Glomerular endothelial cell (primary cell): Measurements from ENCODE around the gene GRAMD2A. TPM values are rescaled to one million over a fixed set of nuclear protein-coding genes. Genes with fewer than 3 reads are reported as not detected.

Experiments used
- DNase-seq: peaks from one replicate; pipeline ENCODE4 v3.0.0-alpha.2; 2011; ENCODE audit warnings: low read depth, low spot score; ENCODE audit errors: extremely low read depth
- total RNA-seq: library from RNA; depleted of rRNA; stranded (reverse); fragments of >200 nt; gene quantifications from 2 replicates; pipeline ENCODE4 v1.2.3, GENCODE V29; 2015

GRAMD2A gene
- total RNA-seq, 1 donor from 2014 or later, result not detected

GRCh38 chr15:72220687-72221086 lies 23.1 kb upstream of the GRAMD2A start:
- no peak for DNase-seq

DNA sequence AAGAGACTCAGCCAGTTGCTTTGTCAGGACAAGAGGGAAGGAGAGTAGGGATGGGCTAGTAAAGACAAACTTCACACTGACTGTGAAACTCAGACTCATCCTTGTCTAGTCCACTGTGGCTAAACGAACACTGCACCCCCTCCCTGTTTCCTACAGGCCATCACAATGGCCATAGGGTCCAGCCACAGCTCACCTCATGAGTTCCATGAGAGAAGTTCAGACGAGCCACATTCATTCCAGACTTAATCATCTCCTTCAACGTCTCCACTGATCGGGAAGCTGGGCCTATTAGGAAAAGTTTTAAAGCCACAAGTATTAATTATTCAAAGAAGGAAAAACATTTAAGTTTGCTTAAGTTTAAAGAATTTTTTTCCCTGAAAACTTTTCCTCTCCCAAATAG lies 19.6 kb upstream of the GRAMD2A start:
- DNase-seq, result no peak

- no peak for DNase-seq
Observed at GRCh38 chr15:72216079-72216478, 18.5 kb upstream of the GRAMD2A start.

GRCh38 chr15:72207558-72208085 lies 10.0 kb upstream of the GRAMD2A start:
- DNase-seq, result no peak

GRCh38 chr15:72206677-72207000 lies 9.1 kb upstream of the GRAMD2A start:
- DNase-seq, result no peak

DNA sequence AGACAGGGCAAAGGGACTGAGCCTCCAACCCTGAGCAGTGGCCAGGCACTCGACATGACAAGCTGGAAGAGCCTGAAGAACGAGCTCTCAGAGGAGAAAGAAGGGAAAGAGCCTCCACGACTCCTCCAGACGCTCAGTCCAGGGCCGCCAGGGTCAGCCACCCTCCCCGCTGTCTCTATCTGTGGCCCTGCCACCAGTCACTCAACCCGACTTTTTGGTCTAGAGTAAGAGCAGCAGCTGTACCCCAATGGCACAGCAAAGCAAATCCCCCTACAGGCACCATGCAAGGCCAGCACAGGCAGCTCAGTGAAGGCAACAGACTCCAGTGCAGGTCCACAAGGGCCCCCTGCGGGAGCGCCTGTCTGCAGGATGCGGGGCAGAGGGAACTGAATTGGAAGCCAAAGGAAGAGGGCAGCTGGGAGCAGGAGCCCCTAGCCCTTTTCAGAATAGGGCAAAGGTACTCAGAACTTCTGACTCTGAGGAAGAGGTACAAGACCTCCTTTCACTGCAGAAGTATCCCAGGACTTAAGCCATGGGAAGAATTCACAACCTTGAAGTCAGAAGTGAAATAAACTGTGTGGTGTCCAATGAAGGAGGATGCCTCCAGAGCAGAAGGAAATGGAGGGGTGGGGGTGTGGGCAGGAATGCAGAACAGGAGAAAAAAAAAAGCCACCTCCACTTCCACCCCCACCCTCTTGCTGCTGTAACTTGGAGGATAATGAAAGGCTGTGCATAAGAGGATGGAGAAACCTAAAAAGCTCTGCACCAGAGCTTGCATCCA lies 8.5 kb upstream of the GRAMD2A start:
- DNase-seq, result no peak

DNA sequence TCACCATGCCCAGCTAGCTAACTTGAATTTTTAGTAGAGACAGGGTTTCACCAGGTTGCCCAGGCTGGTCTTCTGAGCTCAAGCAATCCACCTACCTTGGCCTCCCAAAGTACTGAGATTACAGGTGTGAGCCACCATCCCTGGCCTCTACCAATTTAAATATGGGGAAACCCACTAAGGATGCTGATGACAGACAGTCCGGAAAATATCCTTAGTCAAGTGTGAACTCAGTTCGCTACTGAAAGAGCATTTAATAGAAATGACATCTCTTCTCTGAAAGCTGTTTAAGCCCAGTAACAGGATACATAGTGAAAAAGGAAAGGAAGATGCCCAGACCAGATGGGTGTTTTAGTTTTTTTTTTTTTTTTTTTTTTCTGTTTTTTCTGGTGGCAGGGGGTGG lies 7.7 kb upstream of the GRAMD2A start:
- no peak for DNase-seq

DNA sequence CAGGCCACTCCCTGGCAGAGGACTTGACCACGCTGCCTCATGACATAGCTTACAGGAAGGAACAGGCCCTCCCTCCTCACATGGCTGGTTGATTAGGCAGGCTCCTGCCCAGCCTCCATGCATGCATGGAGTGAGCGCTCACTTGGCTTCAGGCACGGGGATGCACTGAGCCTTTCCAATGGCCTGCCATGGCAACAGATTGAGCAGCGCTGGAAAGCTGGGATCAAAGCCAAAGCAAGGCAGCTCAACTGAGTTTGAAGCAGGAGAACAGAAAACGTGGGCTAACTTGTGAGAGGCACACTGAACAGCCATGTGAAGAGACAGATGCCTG lies 5.9 kb upstream of the GRAMD2A start:
- DNase-seq, result peak; percentile 52

- no peak for DNase-seq
Observed at GRCh38 chr15:72202801-72203506, 5.4 kb upstream of the GRAMD2A start.

DNA sequence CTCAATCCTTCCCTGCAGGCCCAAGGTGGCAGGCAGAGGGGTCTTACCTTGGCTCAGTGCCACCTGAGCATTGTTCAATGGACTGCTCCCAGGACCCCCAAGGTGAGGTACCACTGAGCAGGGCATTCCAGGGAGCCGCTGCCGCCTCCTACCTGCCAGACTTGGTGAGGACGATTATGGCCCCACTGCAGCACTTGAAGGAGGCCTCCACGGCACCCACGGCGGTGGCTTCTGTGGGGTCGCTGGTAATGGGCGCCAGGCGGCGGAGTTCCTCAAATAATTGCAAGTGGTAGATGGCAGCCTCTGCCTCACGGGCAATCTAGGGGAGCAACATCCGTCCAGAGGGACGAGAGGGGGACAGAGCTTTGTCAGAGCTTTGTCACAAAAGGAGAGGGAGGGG lies 4.7 kb upstream of the GRAMD2A start:
- DNase-seq, result no peak

GRCh38 chr15:72201391-72201921 lies 3.9 kb upstream of the GRAMD2A start:
- DNase-seq, result no peak

GRCh38 chr15:72200395-72201237 lies 3.0 kb upstream of the GRAMD2A start:
- no peak for DNase-seq

GRCh38 chr15:72199721-72200212 lies 2.2 kb upstream of the GRAMD2A start:
- DNase-seq, result peak; percentile 29

DNA sequence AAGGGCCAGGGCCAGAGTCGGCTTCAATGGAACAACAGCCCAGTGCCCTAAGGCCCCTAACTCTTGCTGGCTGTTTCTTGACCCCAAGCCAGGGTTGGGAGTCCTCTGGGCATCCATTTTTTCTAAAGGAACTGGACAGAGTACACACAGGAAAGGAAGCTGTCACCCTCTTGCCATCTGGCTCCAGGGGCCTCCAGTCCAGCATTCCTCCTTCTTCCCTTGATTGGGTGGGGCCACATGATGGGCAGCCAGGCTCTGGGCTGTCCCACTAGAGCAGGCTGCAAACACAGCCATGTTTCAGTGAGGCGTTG lies 1.6 kb upstream of the GRAMD2A start:
- DNase-seq, result no peak

DNA sequence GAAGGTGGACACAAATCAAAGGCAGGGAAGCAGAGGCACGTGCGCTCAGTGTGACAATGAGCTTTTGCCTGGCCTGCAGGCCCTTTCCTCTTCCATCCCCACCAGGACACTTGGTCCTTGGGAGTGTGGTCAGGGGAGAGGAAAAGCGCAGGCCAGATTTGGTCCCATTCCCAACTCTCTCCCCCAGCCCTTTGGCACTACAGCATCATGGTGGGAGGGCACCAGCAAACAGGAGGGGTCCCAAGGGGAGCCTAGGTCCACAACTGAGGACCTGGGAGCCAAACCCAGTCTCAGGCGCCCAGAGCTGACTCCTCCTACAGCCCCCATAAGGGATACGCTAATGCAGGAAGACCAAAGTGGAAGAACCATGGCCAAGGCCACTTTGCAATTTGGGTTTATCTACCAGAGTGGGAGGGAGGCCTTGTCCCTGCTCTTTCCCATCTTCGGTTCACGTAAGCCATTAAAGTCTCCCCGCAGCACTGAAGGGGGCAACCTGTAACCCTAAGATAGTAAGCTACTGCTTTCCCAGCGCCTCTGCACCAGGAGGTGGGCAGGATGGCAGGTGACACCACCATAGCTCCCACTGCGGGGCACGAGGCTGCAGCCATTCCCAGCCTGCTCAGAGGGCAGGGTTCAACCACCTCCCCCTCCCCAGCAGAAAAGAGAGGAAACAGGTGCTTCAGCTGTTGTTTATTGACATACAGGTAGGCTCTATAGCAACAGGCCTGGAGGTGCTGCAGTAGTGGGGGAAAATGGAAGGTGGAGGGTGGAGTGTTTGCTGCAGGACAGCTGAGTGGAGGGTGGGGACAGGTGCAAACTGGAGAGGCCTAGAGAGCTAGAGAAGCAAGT lies 993 bp upstream of the GRAMD2A start:
- DNase-seq, result no peak

DNA sequence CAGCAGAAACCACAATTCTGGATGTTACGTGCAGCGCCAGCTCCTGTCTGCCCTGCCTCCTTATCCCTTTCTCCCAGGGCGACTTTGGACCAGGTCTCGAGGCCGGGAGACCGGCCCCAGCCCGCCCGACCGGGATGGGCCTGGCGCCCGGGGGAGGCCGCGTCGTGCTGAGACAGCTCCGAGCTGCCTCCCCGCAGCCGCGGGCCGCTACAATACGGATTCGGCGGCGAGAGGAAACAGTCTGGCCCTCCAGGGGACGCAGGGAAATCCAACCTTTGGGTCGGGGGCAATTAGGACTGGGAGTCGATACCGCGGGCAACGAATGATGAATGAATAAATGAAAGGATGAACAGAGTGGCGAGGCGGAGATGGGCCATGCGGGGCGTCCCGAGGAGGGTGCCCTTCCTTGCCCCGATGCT lies 537 bp downstream of the GRAMD2A start:
- no peak for DNase-seq

DNA sequence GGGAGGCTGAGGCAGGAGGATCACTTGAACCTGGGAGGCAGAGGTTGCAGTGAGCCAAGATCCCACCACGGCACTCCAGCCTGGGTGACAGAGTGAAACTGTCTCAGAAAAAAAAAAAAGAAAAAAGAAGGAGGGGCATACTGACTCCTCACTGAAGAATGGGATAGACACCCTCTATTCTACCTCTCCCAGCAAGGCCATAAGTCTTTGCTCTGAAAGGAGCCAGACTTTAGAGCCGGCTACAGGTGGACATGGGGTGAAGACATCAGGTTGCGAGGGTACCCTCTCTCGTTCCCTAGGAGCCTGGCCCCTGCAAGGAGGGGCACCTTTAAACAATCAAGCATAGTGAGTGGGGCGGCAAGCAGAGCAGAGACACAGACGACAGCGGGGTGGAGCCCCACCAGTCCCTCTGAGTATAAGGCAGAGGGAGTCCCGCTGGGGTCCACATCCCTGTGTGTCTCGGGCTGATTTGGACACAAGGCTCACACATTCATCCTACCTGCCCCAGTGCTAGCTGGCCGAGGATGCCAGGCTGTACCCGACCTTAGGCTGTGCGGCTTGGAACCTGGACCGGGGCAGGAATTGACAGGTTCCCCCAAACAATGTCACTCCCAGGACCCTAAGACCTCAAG lies 1.1 kb downstream of the GRAMD2A start:
- no peak for DNase-seq

DNA sequence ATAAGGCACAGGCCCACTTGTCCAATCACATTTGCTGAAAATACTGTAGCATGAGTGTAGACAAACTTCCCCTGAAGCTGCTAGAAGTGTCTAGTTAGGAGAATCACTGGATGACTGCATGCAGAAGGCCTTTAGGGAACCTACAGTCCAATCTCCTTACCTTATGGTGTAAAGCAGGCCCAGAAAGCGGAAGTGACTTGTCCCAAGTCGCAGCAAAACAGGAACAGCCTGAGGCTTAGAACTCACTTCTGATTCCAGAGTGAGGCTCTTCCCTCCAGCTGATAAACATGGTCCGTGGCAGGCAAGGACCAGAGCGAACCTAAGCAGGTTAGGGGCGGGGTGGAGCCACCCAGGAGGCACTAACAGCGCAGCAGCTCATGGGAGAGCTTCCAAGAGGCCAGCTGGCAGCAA lies 2.5 kb downstream of the GRAMD2A start:
- no peak for DNase-seq

DNA sequence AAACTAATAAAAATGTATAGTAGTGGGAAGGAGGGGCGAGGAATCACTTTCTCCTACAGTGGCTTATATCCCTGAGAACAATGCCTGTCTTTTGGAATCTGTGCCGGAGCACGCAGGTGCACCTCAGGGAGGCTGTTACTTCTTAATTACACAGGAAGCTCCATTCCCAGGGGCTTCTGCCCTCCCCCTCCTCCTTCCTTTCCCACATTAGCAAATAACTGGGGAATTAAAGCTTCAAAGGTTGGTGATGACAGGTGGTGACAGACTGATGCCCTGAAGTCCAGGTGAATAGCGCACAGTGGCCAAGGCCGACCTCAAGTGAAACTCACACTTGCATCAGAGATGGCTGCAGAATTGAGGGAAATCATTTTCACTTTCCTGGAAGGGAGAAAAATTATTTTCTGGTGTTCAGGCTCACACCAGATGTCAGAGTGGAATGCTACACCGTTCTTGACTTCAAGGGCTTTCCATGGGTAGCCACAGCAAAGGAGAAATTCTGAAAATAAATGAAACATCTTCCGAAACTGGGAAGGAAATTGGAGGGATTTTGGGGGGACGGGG lies 3.7 kb downstream of the GRAMD2A start:
- DNase-seq, result no peak
